IPS-15b (cell line): ENCODE data around the gene ELOVL5.
"Not testable (repeated sequence)": the region's sequence is repeated elsewhere in the genome, so short reads cannot be mapped to it uniquely, and the experiment has no call there.

Source experiments
- H3K27me3 ChIP-seq: one replicate; pipeline ENCODE4 v1.6.1; 2013; ENCODE audit warnings: low read length; ENCODE audit not compliant: control insufficient read depth, insufficient read depth
- H3K36me3 ChIP-seq: one replicate; pipeline ENCODE4 v1.6.1; 2013; ENCODE audit warnings: low read length; ENCODE audit not compliant: control insufficient read depth, insufficient read depth
- H3K4me1 ChIP-seq: one replicate; pipeline ENCODE4 v1.6.1; 2013; ENCODE audit warnings: mild to moderate bottlenecking, low read length; ENCODE audit not compliant: control insufficient read depth, insufficient read depth
- H3K4me3 ChIP-seq: one replicate; pipeline ENCODE4 v1.5.1; 2013; ENCODE audit warnings: low read depth, low read length
- H3K9ac ChIP-seq: one replicate; pipeline ENCODE4 v1.6.1; 2013; ENCODE audit warnings: low read depth, mild to moderate bottlenecking, low read length
- H3K9me3 ChIP-seq: one replicate; pipeline ENCODE4 v1.6.1; 2013; ENCODE audit warnings: mild to moderate bottlenecking, low read length; ENCODE audit not compliant: control insufficient read depth, insufficient read depth

Gene ELOVL5

DNA sequence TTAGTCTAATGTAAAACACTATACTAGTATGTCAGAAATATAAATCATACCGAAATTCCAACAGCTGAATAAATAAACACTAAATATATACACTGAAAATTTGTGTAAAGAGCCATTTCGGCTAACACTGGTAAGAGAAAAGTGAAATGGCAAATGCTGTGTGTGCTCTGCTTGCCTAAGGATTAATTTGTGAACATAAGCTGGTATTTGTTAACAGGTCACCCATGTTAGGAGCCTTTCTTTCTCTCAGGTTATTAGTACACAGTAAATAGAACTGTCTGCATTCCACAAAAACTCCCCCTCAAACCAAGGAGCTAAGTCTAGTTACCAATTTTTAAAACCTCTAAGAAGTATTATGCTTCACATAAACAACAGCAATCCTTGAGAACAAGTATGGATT, 27.0 kb downstream of the ELOVL5 start:
- no peaks in the 10 kb centered on the region for H3K9me3 ChIP-seq
- H3K27me3 ChIP-seq = no peaks in the 10 kb centered on the region
- peaks cover 5% of the 10 kb centered on the region for H3K4me1 ChIP-seq
- H3K9ac ChIP-seq = no peak overlapping the region
- H3K36me3 ChIP-seq = no peaks in the 10 kb centered on the region
- H3K4me3 ChIP-seq = no peak overlapping the region

DNA sequence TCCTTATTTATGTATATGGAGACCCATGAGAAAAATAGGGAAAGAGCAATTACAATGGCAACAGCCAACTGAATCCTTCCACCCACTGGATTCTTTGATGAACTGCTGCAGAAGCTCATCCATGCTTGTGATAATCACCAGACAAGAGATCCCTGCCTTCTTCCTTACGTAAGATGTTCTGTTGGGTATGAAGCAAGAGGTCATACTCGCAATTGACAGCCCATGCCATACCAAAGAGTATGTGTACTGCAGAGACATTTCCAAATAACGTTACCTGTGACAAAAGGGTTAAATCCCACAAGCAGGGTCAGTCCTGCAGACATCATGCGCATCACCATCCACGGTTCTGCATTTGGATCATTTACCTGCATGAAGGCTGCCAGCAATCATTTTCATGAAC, 27.8 kb downstream of the ELOVL5 start:
- Histone ChIP-seq H3K27me3 (no peaks in the 10 kb centered on the region), H3K4me1 (no peaks in the 10 kb centered on the region), H3K36me3 (no peaks in the 10 kb centered on the region), H3K9ac (no peak overlapping the region), H3K9me3 (no peaks in the 10 kb centered on the region), H3K4me3 (no peak overlapping the region)

DNA sequence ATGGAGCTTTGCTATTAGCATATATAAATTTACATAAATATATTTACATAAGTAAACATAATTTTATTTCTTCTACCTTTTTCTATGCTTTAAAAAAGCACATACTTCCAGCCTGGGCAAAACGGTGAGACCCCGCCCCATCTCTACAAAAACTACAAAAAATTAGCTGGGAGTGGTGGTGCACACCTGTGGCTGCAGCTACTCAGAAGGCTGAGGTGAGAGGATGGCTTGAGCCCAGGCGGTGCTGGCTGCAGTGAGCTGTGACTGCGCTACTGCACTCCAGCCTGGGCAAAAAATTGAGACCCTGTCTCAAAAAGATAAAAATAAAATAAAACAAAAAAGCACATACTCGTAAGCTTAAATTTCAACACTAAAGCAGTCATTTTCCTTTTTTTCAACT, 30.3 kb downstream of the ELOVL5 start:
- Histone ChIP-seq H3K27me3 (no peaks in the 10 kb centered on the region), H3K9me3 (no peaks in the 10 kb centered on the region), H3K4me1 (no peaks in the 10 kb centered on the region), H3K9ac (no peak overlapping the region), H3K36me3 (no peaks in the 10 kb centered on the region), H3K4me3 (no peak overlapping the region)

- no peak overlapping the region for H3K4me3 ChIP-seq
Measured at GRCh38 chr6:53317861-53318260, 30.9 kb downstream of the ELOVL5 start.

DNA sequence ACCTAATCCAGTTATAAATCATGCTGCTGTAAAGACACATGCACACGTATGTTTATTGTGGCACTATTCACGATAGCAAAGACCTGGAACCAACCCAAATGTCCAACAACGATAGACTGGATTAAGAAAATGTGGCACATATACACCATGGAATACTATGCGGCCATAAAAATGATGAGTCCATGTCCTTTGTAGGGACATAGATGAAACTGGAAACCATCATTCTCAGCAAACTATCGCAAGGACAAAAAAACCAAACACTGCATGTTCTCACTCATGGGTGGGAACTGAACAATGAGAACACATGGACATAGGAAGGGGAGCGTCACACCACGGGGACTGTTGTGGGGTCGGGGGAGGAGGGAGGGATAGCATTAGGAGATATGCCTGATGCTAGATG, 31.5 kb downstream of the ELOVL5 start:
- not testable (repeated sequence) for H3K36me3 ChIP-seq, H3K4me1 ChIP-seq, H3K9me3 ChIP-seq, H3K4me3 ChIP-seq, H3K9ac ChIP-seq, H3K27me3 ChIP-seq

More at GRCh38 chr6:53317861-53318260, 30.9 kb downstream of the ELOVL5 start:
- H3K4me1 ChIP-seq = no peaks in the 10 kb centered on the region
- no peaks in the 10 kb centered on the region for H3K36me3 ChIP-seq
- no peak overlapping the region for H3K9ac ChIP-seq
- no peaks in the 10 kb centered on the region for H3K27me3 ChIP-seq
- no peaks in the 10 kb centered on the region for H3K9me3 ChIP-seq

DNA sequence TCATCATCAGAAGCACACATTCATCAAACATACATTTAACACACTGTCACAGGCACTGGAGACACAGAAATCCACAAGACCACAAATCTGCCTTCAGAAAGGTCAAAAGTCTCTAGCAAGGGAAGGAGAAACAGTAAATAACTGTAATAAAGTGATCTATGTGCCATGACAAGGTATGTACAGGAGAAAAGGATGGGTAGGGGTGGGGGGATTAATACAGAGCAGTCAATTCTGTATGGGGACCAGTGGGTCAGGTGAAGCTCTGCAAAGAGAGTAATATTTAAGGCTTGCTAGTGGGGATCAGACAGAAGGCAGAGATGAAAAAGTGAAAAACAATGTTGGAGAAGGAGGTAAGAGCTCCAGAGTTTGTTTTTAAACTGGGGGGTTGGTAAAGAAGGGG, 32.6 kb downstream of the ELOVL5 start:
- no peaks in the 10 kb centered on the region for H3K9me3 ChIP-seq
- H3K4me3 ChIP-seq = no peak overlapping the region
- H3K36me3 ChIP-seq = no peaks in the 10 kb centered on the region
- no peak overlapping the region for H3K9ac ChIP-seq
- H3K4me1 ChIP-seq = no peaks in the 10 kb centered on the region
- no peaks in the 10 kb centered on the region for H3K27me3 ChIP-seq

DNA sequence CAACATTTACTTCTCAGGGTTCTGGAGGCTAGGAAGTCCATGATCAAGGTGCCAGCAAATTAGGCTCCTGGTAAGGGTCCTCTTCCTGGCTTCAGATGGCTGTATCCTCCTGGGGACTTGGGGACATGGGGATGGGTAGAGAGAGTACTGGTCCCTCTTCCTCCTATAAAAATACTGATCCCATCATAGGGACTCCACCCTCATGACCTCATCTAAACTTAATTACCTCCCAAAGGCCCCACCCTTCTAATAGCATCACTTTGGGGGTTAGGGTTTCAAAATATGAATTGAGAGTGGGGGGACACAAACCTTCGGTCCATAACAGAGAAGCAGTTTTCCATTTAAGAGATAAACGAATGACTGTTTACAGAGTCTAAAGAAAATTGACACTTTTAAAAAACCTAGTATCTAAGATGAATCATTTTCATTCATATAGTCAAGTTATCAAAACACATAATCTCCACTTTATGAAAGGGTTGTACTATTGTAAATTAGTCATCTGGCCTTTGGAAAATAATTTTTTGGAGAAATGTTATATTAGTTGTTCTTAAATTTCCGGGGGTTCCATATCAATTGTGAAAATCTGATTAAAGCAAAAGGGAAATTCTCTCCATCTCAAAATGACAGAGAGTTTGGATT, 33.5 kb downstream of the ELOVL5 start:
- H3K9ac ChIP-seq = no peak overlapping the region
- H3K27me3 ChIP-seq = no peaks in the 10 kb centered on the region
- H3K4me1 ChIP-seq = no peaks in the 10 kb centered on the region
- H3K9me3 ChIP-seq = no peaks in the 10 kb centered on the region
- H3K4me3 ChIP-seq = no peak overlapping the region
- H3K36me3 ChIP-seq = no peaks in the 10 kb centered on the region

GRCh38 chr6:53313784-53314400, 34.9 kb downstream of the ELOVL5 start:
- H3K9me3 ChIP-seq = no peaks in the 10 kb centered on the region
- no peaks in the 10 kb centered on the region for H3K36me3 ChIP-seq
- no peaks in the 10 kb centered on the region for H3K4me1 ChIP-seq
- no peak overlapping the region for H3K4me3 ChIP-seq
- no peak overlapping the region for H3K9ac ChIP-seq
- H3K27me3 ChIP-seq = no peaks in the 10 kb centered on the region

GRCh38 chr6:53312355-53312754, 36.4 kb downstream of the ELOVL5 start:
- no peak overlapping the region for H3K9ac ChIP-seq
- no peak overlapping the region for H3K4me3 ChIP-seq
- H3K4me1 ChIP-seq = no peaks in the 10 kb centered on the region
- H3K27me3 ChIP-seq = no peaks in the 10 kb centered on the region
- no peaks in the 10 kb centered on the region for H3K36me3 ChIP-seq
- H3K9me3 ChIP-seq = no peaks in the 10 kb centered on the region

GRCh38 chr6:53311586-53311935, 37.2 kb downstream of the ELOVL5 start:
- H3K4me1 ChIP-seq = no peaks in the 10 kb centered on the region
- no peak overlapping the region for H3K9ac ChIP-seq
- no peaks in the 10 kb centered on the region for H3K36me3 ChIP-seq
- no peak overlapping the region for H3K4me3 ChIP-seq
- H3K9me3 ChIP-seq = peaks cover under 1% of the 10 kb centered on the region
- no peaks in the 10 kb centered on the region for H3K27me3 ChIP-seq

DNA sequence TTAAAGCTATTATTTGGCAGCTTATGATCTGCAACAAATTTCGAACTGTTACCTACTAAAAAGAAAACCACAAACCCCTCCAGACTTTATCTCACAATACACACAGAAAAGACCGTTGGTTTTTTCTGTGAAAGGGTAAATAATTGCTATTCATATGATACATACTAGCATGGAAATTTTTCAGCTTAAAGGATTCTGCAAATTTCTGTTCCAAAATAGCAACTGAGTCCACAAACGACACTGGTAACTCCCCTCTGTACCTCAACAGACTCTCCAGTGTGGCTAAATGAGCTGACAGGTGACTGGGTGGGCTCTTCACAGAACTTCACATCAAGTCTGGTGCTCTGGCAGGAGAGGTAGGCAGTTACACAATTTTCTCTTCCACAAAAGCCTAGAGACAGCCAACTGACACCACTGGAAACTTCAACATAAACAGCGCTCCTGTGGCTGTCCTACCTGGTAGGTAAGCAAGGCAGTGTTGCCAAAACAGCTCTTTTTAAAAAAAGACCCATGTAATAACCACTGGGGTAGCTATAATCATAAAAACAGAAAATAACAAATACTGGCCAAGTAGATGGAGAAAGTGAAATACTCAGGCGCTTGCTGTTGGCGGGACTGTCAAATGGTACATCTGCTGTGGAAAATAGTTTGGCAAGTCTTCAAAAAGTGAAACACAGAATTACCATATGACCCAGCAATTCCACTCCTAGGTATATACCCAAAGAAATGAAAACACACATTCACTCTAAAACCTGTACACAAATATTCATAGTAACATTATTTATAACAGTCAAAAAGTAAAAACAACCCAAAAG, 37.8 kb downstream of the ELOVL5 start:
- H3K27me3 ChIP-seq = no peaks in the 10 kb centered on the region
- no peaks in the 10 kb centered on the region for H3K4me1 ChIP-seq
- peaks cover 3% of the 10 kb centered on the region for H3K9me3 ChIP-seq
- H3K4me3 ChIP-seq = no peak overlapping the region
- no peak overlapping the region for H3K9ac ChIP-seq
- no peaks in the 10 kb centered on the region for H3K36me3 ChIP-seq

- Histone ChIP-seq H3K9ac (no peak overlapping the region), H3K4me3 (no peak overlapping the region)
Measured at GRCh38 chr6:53309901-53310300, 38.8 kb downstream of the ELOVL5 start.

More at GRCh38 chr6:53309901-53310300, 38.8 kb downstream of the ELOVL5 start:
- no peaks in the 10 kb centered on the region for H3K27me3 ChIP-seq
- no peaks in the 10 kb centered on the region for H3K4me1 ChIP-seq
- peaks cover 3% of the 10 kb centered on the region for H3K9me3 ChIP-seq
- no peaks in the 10 kb centered on the region for H3K36me3 ChIP-seq
